H1 (cell line): Measurements from ENCODE around the gene STYXL1. TPM values are rescaled to one million over a fixed set of nuclear protein-coding genes. Genes with fewer than 3 reads are reported as not detected.

Source experiments
- CTCF ChIA-PET: fragments of 300-600 bp; sonication (Branson Sonifier 250); formaldehyde crosslinking; loops from one replicate; lab custom pipeline; 2021; ENCODE audit not compliant: partially characterized antibody; lab: Charles Lee
- POLR2A ChIA-PET: fragments of 300-600 bp; sonication (Branson Sonifier 250); formaldehyde crosslinking; loops from one replicate; lab custom pipeline; 2021; ENCODE audit warnings: inconsistent platforms; ENCODE audit not compliant: partially characterized antibody; lab: Charles Lee
- DNase-seq, 2 experiments: peaks; one replicate each; pipeline versions ENCODE4 v3.0.0 to v3.0.0-alpha.2; 2010 to 2022; ENCODE audit warnings: low spot score in 2 of 2, low read depth in 1 of 2, mixed read lengths in 1 of 2
- FAIRE-seq: peaks from 2 replicates; lab custom pipeline; 2011; peaks lifted over from hg19 to GRCh38; lab: Jason Lieb, UNC
- H2AFZ ChIP-seq: 2 replicates; pipeline ENCODE4 v1.8.1; 2012; ENCODE audit warnings: low read length, inconsistent platforms
- H2AK5ac ChIP-seq: 2 replicates; pipeline ENCODE4 v1.6.1; 2013; ENCODE audit warnings: low read depth, low read length
- H2BK120ac ChIP-seq: replicated peaks from 2 replicates; pipeline ENCODE3; 2013; ENCODE audit warnings: low read depth, low read length, inconsistent platforms
- H2BK12ac ChIP-seq: 2 replicates; pipeline ENCODE4 v1.6.1; 2013; ENCODE audit warnings: low read depth, low read length
- H2BK15ac ChIP-seq: 2 replicates; pipeline ENCODE4 v1.6.1; 2013; ENCODE audit warnings: low read length
- H2BK20ac ChIP-seq: 2 replicates; pipeline ENCODE4 v1.6.1; 2013; ENCODE audit warnings: low read length
- H2BK5ac ChIP-seq: 2 replicates; pipeline ENCODE4 v1.6.1; 2013; ENCODE audit warnings: low read depth, low read length
- H3K14ac ChIP-seq: 2 replicates; pipeline ENCODE4 v1.6.1; 2013; ENCODE audit warnings: inconsistent platforms; ENCODE audit not compliant: insufficient read length
- H3K18ac ChIP-seq: 2 replicates; pipeline ENCODE4 v1.6.1; 2013; ENCODE audit warnings: low read length; ENCODE audit errors: extremely low read depth
- H3K23ac ChIP-seq: 2 replicates; pipeline ENCODE4 v1.6.1; 2013; ENCODE audit warnings: inconsistent platforms; ENCODE audit not compliant: insufficient read length
- H3K23me2 ChIP-seq: 2 replicates; pipeline ENCODE4 v1.6.1; 2013; ENCODE audit warnings: low read depth, low read length
- H3K27ac ChIP-seq: 2 replicates; pipeline ENCODE4 v1.6.1; 2011; ENCODE audit warnings: low read depth, low read length, inconsistent platforms
- H3K27me3 ChIP-seq, 4 experiments: replicated peaks in 1 of 4; 1 replicate in 1 of 4; 2 replicates in 3 of 4; pipeline versions ENCODE4 v1.6.1 to v1.8.1; 2011 to 2013; ENCODE audit warnings: low read length in 3 of 4, mild to moderate bottlenecking in 3 of 4, inconsistent platforms in 2 of 4, mixed read lengths in 2 of 4, moderate library complexity in 1 of 4; ENCODE audit not compliant: control insufficient read depth in 3 of 4, insufficient read depth in 3 of 4; ENCODE audit errors: extremely low read depth in 1 of 4
- H3K36me3 ChIP-seq, 4 experiments: 2 replicates each; pipeline versions ENCODE4 v1.6.1 to v1.8.1; 2011 to 2013; ENCODE audit warnings: mild to moderate bottlenecking in 4 of 4, low read length in 3 of 4, moderate library complexity in 2 of 4, control low read depth in 1 of 4, inconsistent platforms in 1 of 4; ENCODE audit not compliant: insufficient read depth in 4 of 4, control insufficient read depth in 2 of 4
- H3K4ac ChIP-seq: replicated peaks from 2 replicates; pipeline ENCODE3; 2013; ENCODE audit warnings: low read length, low read depth, mixed read lengths, inconsistent platforms; ENCODE audit not compliant: insufficient read length
- H3K4me1 ChIP-seq, 4 experiments: replicated peaks in 1 of 4; 1 replicate in 1 of 4; 2 replicates in 3 of 4; pipeline versions ENCODE4 v1.6.1 to v1.8.1; 2011 to 2013; ENCODE audit warnings: low read length in 3 of 4, inconsistent platforms in 2 of 4, mixed read lengths in 1 of 4; ENCODE audit not compliant: insufficient read depth in 4 of 4, control insufficient read depth in 3 of 4
- H3K4me2 ChIP-seq, 2 experiments: 2 replicates each; pipeline versions ENCODE4 v1.6.1 to v1.8.1; 2011 to 2013; ENCODE audit warnings: low read depth in 2 of 2, low read length in 2 of 2, control low read depth in 1 of 2, inconsistent platforms in 1 of 2, mild to moderate bottlenecking in 1 of 2; ENCODE audit not compliant: insufficient read depth in 1 of 2
- H3K4me3 ChIP-seq, 4 experiments: fragments of 200-600, 300-600 bp in 1 of 4; sonication (generic), shearing (Covaris generic), sonication (Bioruptor Twin) in 1 of 4; 2 replicates each; pipeline versions ENCODE4 v1.5.1 to v1.8.1; 2011 to 2016; ENCODE audit warnings: low read length in 4 of 4, low read depth in 3 of 4, control low read depth in 2 of 4, inconsistent platforms in 2 of 4, mild to moderate bottlenecking in 2 of 4, mixed read lengths in 1 of 4, moderate library complexity in 1 of 4; ENCODE audit not compliant: insufficient read depth in 2 of 4; ENCODE audit errors: extremely low read depth in 1 of 4
- H3K56ac ChIP-seq: replicated peaks from 2 replicates; pipeline ENCODE3; 2013; ENCODE audit warnings: low read depth, mild to moderate bottlenecking, mixed read lengths, low read length, inconsistent platforms; ENCODE audit not compliant: insufficient read length
- H3K79me1 ChIP-seq: 2 replicates; pipeline ENCODE4 v1.6.1; 2013; ENCODE audit warnings: low read depth, low read length, control low read depth
- H3K79me2 ChIP-seq, 2 experiments: 2 replicates each; pipeline versions ENCODE4 v1.6.1 to v1.8.1; 2012 to 2013; ENCODE audit warnings: low read length in 2 of 2, mild to moderate bottlenecking in 2 of 2, inconsistent platforms in 1 of 2; ENCODE audit not compliant: insufficient read depth in 2 of 2, control insufficient read depth in 1 of 2
- H3K9ac ChIP-seq, 4 experiments: replicated peaks in 1 of 4; 1 replicate in 1 of 4; 2 replicates in 3 of 4; pipeline versions ENCODE4 v1.6.1 to v1.8.1; 2011 to 2013; ENCODE audit warnings: low read depth in 3 of 4, low read length in 3 of 4, control low read depth in 2 of 4, mild to moderate bottlenecking in 2 of 4, moderate library complexity in 2 of 4, inconsistent platforms in 1 of 4; ENCODE audit errors: extremely low read depth in 1 of 4
- H3K9me3 ChIP-seq, 2 experiments: 2 replicates each; pipeline versions ENCODE4 v1.6.1 to v1.8.1; 2012 to 2013; ENCODE audit warnings: mild to moderate bottlenecking in 2 of 2, moderate library complexity in 2 of 2, control low read depth in 1 of 2, inconsistent platforms in 1 of 2, low read depth in 1 of 2, low read length in 1 of 2, mixed read lengths in 1 of 2; ENCODE audit not compliant: insufficient read depth in 2 of 2
- H4K20me1 ChIP-seq, 2 experiments: replicated peaks in 1 of 2; 2 replicates each; pipeline versions ENCODE3 to v1.8.1; 2011 to 2013; ENCODE audit warnings: inconsistent platforms in 2 of 2, low read length in 2 of 2, mild to moderate bottlenecking in 1 of 2; ENCODE audit not compliant: insufficient read depth in 2 of 2, control insufficient read depth in 1 of 2
- H4K5ac ChIP-seq: 2 replicates; pipeline ENCODE4 v1.6.1; 2013; ENCODE audit warnings: low read length, low read depth, mixed read lengths, inconsistent platforms; ENCODE audit not compliant: insufficient read length
- H4K8ac ChIP-seq: 2 replicates; pipeline ENCODE4 v1.8.0; 2013; ENCODE audit warnings: mild to moderate bottlenecking, moderate library complexity, low read length, inconsistent platforms; ENCODE audit not compliant: insufficient read depth; ENCODE audit errors: extremely low read depth
- H4K91ac ChIP-seq: replicated peaks from 2 replicates; pipeline ENCODE3; 2013; ENCODE audit warnings: low read length, mixed read lengths, inconsistent platforms; ENCODE audit not compliant: insufficient read length
- RNF2 ChIP-seq: fragments of 200-900, 300-1000 bp; sonication (generic); IDR thresholded peaks from 2 replicates; pipeline ENCODE4 v1.7.1; 2016; ENCODE audit warnings: borderline replicate concordance, low read depth, mild to moderate bottlenecking, antibody characterized with exemption, low read length; ENCODE audit not compliant: poor library complexity, severe bottlenecking; ENCODE audit errors: missing control alignments
- SP2 ChIP-seq: IDR thresholded peaks from 2 replicates; pipeline ENCODE4 v1.6.1; 2012; ENCODE audit warnings: mild to moderate bottlenecking, low read length, inconsistent platforms
- SRF ChIP-seq: IDR thresholded peaks from 2 replicates; pipeline ENCODE4 v1.6.1; 2011; ENCODE audit warnings: mild to moderate bottlenecking, low read depth, low read length, moderate library complexity
- whole genome bisulfite sequencing, 2 experiments: shearing (Covaris generic) in 1 of 2; methylation state at CpG; one replicate each; pipeline versions ENCODE4 v1.1.6 to v1.1.7; 2013 to 2015; ENCODE audit warnings: low lambda C conversion rate in 2 of 2, mixed read lengths in 2 of 2, inconsistent platforms in 1 of 2, low coverage in 1 of 2, missing lambda C conversion rate in 1 of 2; ENCODE audit not compliant: insufficient replicate concordance in 2 of 2, insufficient coverage in 1 of 2, insufficient read length in 1 of 2; ENCODE audit errors: extremely low coverage in 1 of 2, missing lambda C conversion rate in 1 of 2; 5-methylcytosine and 5-hydroxymethylcytosine counted together
- polyA plus RNA-seq, 7 experiments: library from polyadenylated mRNA; depleted of rRNA in 3 of 7; stranded (reverse) in 5 of 7; unstranded in 2 of 7; fragments of >200 nt in 5 of 7; fragments of 200-250 nt in 2 of 7; gene quantifications; 1 replicate in 5 of 7; 2 replicates in 1 of 7; 4 replicates in 1 of 7; pipeline versions ENCODE4 v1.2.1 to v1.2.3, GENCODE V29; 2011 to 2013; ENCODE audit warnings: missing spikeins in 2 of 7, mixed read lengths in 2 of 7
- total RNA-seq: library from RNA; stranded (reverse); fragmentation: NEBNext Ultra II Directional; extraction: Animal tissue kit (Norgen Biotek cat#: 25700); gene quantifications from 2 replicates; pipeline ENCODE4 v1.2.1, GENCODE V29; 2021

STYXL1 gene
- total and polyA plus RNA-seq, 2 of the 8 experiments (the other 6 are each of a cell fraction or from before 2014, with no cell fraction given) = 32.3 to 53.9 TPM

GRCh38 chr7:76064208-76064970 is 16.6 kb upstream of the STYXL1 start:
- WGBS, 2 experiments = 89% methylated on average over 22 of the region's 24 CpGs; no CpG with 5 or more reads in 1 of the 2 experiments
- Histone ChIP-seq H3K27me3 (no peaks in the 10 kb centered on the region), H3K4ac (no peak overlapping the region), H3K4me1 (no peaks in the 10 kb centered on the region; a peak in 1 of 7 replicates), H3K18ac (no peak overlapping the region), H3K56ac (no peak overlapping the region), H3K79me2 (no peaks in the 10 kb centered on the region), H3K36me3 (peaks cover 35 to 70% (median 65%) of the 10 kb centered on the region in 4 experiments), H3K9ac (no peak overlapping the region), H4K91ac (no peak overlapping the region), H2BK15ac (no peak overlapping the region), H2BK20ac (no peak overlapping the region), H2BK5ac (no peak overlapping the region), H4K8ac (no peak overlapping the region), H2AK5ac (no peak overlapping the region), H3K27ac (no peak overlapping the region), H4K20me1 (peaks cover 0 to 9% of the 10 kb centered on the region in 2 experiments), H3K23ac (no peak overlapping the region), H3K79me1 (no peaks in the 10 kb centered on the region), H4K5ac (no peak overlapping the region), H3K9me3 (no peaks in the 10 kb centered on the region), H3K4me2 (no peak overlapping the region), H3K14ac (no peak overlapping the region)
- DNase-seq = no peak
- no peak for FAIRE-seq
- ChIA-PET CTCF (interaction anchor here (0.9 kb wide), 1 partner anchor 249 kb away, joined by 3 read pairs; no protein-coding TSS in a partner anchor), POLR2A (interaction anchor here (10.6 kb wide), 1 partner anchor 10 kb away, joined by 127 read pairs; the partner anchor contains the start of genes MDH2 and STYXL1)
- TF ChIP-seq RNF2 = no peak
- no peak for TF ChIP-seq SRF
- TF ChIP-seq SP2 = no peak
- TF ChIP-seq, all 59 proteins: peak for 0
- Histone ChIP-seq H3K4me3 (no peak overlapping the region), H2BK120ac (no peak overlapping the region), H2AFZ (no peak overlapping the region), H3K23me2 (no peaks in the 10 kb centered on the region), H2BK12ac (no peak overlapping the region)
